ENCODE data around the gene L3HYPDH.

The L3HYPDH gene

DNA sequence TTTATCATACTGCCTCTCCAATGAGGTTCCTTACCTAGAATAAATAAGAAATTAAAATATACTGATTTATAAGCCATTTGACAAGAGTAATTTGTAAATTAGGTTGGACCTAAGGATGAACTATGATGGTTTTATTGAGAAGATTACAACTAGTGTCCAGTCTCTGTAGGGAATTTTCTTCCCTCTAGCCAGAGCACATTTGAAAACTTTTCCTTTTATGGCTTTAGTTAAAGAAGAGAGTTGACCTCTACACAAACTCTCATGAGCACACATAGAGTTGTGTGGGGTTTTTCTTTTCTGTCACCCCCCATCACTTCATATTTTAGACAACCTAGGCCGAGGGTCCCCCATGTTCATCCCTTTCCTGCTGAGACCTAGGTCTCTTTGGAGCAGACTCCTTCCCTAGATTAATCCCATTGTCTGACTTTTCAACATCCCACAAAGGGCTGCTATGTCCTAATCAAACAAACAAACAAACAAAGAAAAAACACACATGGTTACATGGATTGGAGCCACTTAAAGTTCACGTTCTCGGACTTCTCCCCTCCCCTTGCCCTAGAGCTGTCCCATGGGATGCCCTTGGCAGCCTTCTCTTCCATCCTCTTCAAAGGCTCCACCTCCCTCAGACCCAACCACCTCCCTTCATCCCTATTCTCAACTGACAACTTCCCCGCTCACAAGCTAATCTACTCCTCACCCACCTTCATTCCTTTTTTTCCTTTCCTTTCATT is 59.7 kb downstream of the L3HYPDH start:
- CTCF ChIA-PET, result interaction anchor here (1.5 kb wide), 1 partner anchor 17 kb away, joined by 3 read pairs; no protein-coding TSS in a partner anchor
- POLR2A ChIA-PET, result no interaction called here
- TF ChIP-seq, protein P1, sequence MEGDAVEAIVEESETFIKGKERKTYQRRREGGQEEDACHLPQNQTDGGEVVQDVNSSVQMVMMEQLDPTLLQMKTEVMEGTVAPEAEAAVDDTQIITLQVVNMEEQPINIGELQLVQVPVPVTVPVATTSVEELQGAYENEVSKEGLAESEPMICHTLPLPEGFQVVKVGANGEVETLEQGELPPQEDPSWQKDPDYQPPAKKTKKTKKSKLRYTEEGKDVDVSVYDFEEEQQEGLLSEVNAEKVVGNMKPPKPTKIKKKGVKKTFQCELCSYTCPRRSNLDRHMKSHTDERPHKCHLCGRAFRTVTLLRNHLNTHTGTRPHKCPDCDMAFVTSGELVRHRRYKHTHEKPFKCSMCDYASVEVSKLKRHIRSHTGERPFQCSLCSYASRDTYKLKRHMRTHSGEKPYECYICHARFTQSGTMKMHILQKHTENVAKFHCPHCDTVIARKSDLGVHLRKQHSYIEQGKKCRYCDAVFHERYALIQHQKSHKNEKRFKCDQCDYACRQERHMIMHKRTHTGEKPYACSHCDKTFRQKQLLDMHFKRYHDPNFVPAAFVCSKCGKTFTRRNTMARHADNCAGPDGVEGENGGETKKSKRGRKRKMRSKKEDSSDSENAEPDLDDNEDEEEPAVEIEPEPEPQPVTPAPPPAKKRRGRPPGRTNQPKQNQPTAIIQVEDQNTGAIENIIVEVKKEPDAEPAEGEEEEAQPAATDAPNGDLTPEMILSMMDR (IDR thresholded peaks at IDR 0.05; ENCODE audit: control extremely low read depth, extremely low read depth, low read depth, missing control alignments), result no peak
- no peak for DNase-seq (ENCODE audit: extremely low spot score)

Measured in GM10248 (cell line).